Stimulated activated CD4-positive, alpha-beta T cell treated with anti-CD3 and anti-CD28 coated beads, Interleukin-4, amount 100 ng/mL, for 4 hours (primary cell): ENCODE data around the gene DAW1.
"Not testable (repeated sequence)": the region's sequence is repeated elsewhere in the genome, so short reads cannot be mapped to it uniquely, and the experiment has no call there.

Source experiments
- DNase-seq, 2 experiments: peaks; one replicate each; pipeline ENCODE4 v3.0.0-alpha.2; 2020

Gene DAW1

GRCh38 chr2:227932001-227932400, 60.6 kb downstream of the DAW1 start:
- DNase-seq: no peak

- no peak for DNase-seq
These were observed 61.0 kb downstream of the DAW1 start for GRCh38 chr2:227932403-227932802.

- no peak for DNase-seq
These were observed 62.5 kb downstream of the DAW1 start for GRCh38 chr2:227933884-227934283.

GRCh38 chr2:227936249-227936648, 64.8 kb downstream of the DAW1 start:
- not testable (repeated sequence) for DNase-seq

GRCh38 chr2:227939271-227940027, 68.0 kb downstream of the DAW1 start:
- no peak for DNase-seq

- no peak for DNase-seq
These were observed 70.6 kb downstream of the DAW1 start for GRCh38 chr2:227942021-227942420.

- DNase-seq: no peak
These were observed 71.5 kb downstream of the DAW1 start for GRCh38 chr2:227942965-227943364.

GRCh38 chr2:227960317-227960716, 88.9 kb downstream of the DAW1 start:
- DNase-seq: no peak

- no peak for DNase-seq
These were observed 100.3 kb downstream of the DAW1 start for GRCh38 chr2:227971619-227972230.

- DNase-seq: no peak
These were observed 101.8 kb downstream of the DAW1 start for GRCh38 chr2:227973241-227973640.
